Dermis blood vessel endothelial cell (primary cell): Measurements from ENCODE around the gene GGCT. TPM values are rescaled to one million over a fixed set of nuclear protein-coding genes. Genes with fewer than 3 reads are reported as not detected.

Source experiments
- DNase-seq: peaks from one replicate; pipeline ENCODE4 v3.0.0; 2010
- total RNA-seq: library from RNA; depleted of rRNA; stranded (reverse); fragments of >200 nt; gene quantifications from 2 replicates; pipeline ENCODE4 v1.2.3, GENCODE V29; 2014

Gene GGCT
- total RNA-seq, 1 donor from 2014 or later, result 28.6 TPM

GRCh38 chr7:30478349-30479201 is 26.1 kb downstream of the GGCT start, which contains the start of gene NOD1:
Gene NOD1 (minus strand): TSS chr7:30478784. CDS start chr7:30456921, 21,863 bp downstream.
- peak; percentile 83 for DNase-seq

- DNase-seq, result no peak
These were observed 28.0 kb downstream of the GGCT start for GRCh38 chr7:30476459-30477145.

- no peak for DNase-seq
These were observed 29.0 kb downstream of the GGCT start for GRCh38 chr7:30475580-30475979.

- DNase-seq, result no peak
These were observed 29.7 kb downstream of the GGCT start for GRCh38 chr7:30474893-30475292.

GRCh38 chr7:30474485-30474884 is 30.1 kb downstream of the GGCT start:
- no peak for DNase-seq

- no peak for DNase-seq
These were observed 30.7 kb downstream of the GGCT start for GRCh38 chr7:30473903-30474302.

GRCh38 chr7:30472784-30473775 is 31.5 kb downstream of the GGCT start:
- peak; percentile 42 for DNase-seq

- peak; percentile 55 for DNase-seq
These were observed 32.4 kb downstream of the GGCT start for GRCh38 chr7:30472081-30472783.

- no peak for DNase-seq
These were observed 33.4 kb downstream of the GGCT start for GRCh38 chr7:30471205-30471604.

- peak; percentile 74 for DNase-seq
These were observed 33.9 kb downstream of the GGCT start for GRCh38 chr7:30470771-30471170.

- peak; percentile 41 for DNase-seq
These were observed 34.4 kb downstream of the GGCT start for GRCh38 chr7:30470163-30470770.

- peak; percentile 98 for DNase-seq
These were observed 35.3 kb downstream of the GGCT start for GRCh38 chr7:30469303-30469702.

- peak; percentile 38 for DNase-seq
These were observed 35.8 kb downstream of the GGCT start for GRCh38 chr7:30468791-30469190.

- no peak for DNase-seq
These were observed 36.6 kb downstream of the GGCT start for GRCh38 chr7:30468041-30468440.

GRCh38 chr7:30467271-30467670 is 37.4 kb downstream of the GGCT start:
- DNase-seq, result no peak

GRCh38 chr7:30466266-30466665 is 38.4 kb downstream of the GGCT start:
- no peak for DNase-seq

- no peak for DNase-seq
These were observed 38.8 kb downstream of the GGCT start for GRCh38 chr7:30465811-30466180.

GRCh38 chr7:30465046-30465810 is 39.4 kb downstream of the GGCT start:
- no peak for DNase-seq

- DNase-seq, result no peak
These were observed 40.4 kb downstream of the GGCT start for GRCh38 chr7:30464231-30464671.

GRCh38 chr7:30463405-30464145 is 41.1 kb downstream of the GGCT start:
- DNase-seq, result no peak
